COLO668 (cell line): Measurements from ENCODE around the gene CHD5.
"Not testable (repeated sequence)": the region's sequence is repeated elsewhere in the genome, so short reads cannot be mapped to it uniquely, and the experiment has no call there.

Experiments used
- DNase-seq: peaks from one replicate; lab custom pipeline; 2025; ENCODE audit not compliant: unreplicated experiment; lab: John Stamatoyannopoulos, UW

CHD5 gene

DNA sequence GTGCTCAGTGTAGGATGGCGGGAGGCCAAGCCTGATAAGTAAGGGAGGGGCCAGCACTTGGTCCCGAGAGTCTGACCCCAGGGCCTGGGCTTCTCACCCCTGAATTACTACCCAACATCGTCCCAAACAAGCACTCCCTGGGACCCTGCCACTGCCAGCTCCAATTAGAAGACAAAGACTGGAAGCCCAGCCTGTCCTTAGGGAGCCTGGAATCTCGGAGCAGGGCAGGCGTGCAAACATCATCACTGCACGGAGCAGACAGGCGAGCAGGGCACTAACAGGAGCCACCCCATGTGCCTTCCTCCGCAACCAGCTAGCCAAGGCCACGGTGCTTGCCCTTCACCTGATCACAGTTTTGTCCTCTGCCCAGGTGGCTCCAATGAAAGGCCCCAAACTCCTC lies 111.2 kb downstream of the CHD5 start:
- no peak for DNase-seq

- DNase-seq: no peak
These were observed 112.0 kb downstream of the CHD5 start for GRCh38 chr1:6068073-6068472.

GRCh38 chr1:6066680-6067079 lies 113.4 kb downstream of the CHD5 start:
- no peak for DNase-seq

DNA sequence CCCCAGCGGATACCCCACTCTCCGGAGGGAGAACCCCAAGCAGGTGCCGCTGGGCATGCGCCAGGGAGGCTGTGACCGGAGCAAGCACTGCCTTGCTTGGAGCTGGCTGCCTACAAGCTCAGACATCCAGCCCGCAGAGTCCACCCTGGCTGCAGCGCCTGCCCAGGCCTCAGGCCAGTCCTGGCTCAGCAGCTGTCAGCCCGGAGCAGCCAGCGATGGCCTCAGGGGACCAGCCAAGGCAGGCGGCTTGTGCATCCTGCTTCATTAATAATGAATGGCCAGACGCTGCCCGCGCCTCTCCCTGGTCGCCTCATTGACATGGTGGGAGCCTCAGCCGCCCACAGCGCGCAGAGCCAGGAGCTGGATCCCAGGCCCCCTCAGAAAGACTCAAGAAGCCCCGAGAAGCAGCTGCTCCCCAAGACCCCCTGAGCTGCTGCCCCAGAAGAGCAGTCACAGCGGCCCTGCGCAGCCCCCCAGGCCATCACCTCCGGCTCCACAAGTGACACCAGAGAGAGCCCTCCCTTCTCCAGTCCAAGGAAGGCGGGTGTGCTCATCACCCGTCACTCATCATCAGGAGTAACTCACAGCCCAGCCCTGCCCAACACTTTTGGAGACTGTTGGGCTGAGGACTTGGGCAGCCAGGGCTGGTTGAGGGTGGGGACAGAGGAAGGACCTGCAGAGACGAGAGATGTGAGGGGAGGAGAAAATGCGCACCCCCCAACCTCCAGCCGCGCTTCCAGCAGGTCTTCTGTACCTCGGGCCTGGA lies 114.8 kb downstream of the CHD5 start:
- no peak for DNase-seq

DNA sequence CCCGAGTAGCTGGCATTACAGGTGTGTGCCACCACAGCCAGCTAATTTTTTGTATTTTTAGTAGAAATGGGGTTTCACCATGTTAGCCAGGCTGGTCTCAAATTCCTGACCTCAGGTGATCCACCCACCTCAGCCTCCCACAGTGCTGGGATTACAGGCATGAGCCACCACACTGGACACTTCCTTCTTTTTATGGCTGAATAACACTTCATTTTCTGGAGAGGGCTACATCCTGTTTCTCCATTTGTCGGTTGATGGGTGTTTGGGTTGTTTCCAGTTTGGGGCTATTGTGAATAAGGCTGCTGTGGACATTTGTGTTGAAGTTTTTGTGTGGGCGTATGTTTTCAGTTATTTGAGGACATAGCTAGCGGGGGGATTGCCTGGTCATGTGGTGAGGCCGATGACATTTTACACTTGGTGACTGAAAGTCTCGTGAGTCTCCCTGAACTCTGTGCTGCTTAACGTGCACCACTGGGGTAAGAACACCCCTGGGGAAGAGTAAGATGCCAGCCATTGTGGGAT lies 116.5 kb downstream of the CHD5 start:
- not testable (repeated sequence) for DNase-seq

DNA sequence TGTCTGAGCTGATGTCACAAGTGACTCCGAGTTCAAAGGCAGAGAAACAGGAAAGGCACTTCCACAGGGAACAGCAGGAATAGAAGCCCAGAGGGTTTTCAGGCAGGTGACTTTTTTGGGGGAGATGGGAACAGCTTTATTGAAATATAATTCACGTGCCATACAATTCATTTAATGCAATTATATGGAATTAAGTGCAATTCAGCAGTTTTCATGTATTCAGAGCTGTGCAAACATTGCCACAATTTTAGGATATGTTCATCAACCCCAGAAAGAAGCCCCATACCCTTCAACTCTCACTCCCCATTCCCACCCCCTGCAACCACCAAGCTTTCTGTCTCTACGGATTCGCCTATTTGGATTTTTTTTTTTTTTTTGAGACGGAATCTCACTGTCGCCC lies 117.5 kb downstream of the CHD5 start:
- no peak for DNase-seq

- DNase-seq: no peak
These were observed 120.3 kb downstream of the CHD5 start for GRCh38 chr1:6059866-6060265.

DNA sequence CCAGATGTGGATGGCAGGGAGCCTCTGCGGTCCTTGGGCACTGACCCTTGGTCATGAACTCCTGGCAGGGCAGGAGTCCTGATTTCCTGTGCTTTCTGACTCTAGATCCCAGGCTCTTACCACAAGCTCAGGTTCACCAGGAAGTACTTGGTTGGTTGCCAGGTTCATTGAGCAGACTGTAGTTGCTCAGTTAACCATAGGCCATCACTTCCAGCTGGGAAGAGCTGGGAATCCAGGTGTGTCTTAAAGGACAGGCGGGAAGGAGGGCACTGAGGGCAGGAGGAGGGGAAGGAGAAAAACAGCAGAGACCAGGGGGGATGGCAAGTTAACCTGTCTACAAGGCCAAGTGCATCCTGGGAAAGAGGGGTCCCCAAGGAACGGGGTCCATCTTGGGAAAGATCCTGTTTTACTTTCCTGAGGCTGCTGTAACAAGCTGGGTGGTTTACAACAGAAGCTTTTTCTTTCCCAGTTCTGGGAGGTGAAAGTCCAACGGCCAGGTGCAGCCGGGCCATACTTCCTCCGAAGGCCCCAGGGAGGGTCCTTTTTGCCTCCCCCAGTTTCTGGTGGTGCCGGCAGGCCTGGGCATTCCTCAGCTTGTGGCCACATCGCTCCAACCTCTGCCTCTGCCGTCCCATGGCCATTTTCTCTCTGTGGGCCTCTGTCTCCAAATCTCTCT lies 122.8 kb downstream of the CHD5 start:
- no peak for DNase-seq

DNA sequence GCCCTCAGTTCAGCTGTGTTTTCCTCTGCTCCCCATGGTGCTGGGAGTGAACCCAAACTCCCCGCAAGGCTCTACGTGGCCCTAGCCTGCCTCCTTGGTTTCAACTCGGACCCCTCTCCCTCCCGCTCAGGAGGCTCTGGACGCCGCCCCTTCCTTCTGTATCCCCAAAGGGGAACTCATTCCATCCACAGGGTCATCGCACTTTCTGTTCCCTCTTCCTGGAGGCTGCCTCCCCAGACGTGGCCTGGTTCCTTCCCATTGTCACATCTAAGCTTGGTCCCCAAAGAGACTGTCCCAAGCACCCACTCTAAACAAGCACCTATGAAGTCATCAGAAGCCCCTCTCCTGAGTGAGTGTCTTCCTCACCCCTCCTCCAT lies 123.6 kb downstream of the CHD5 start:
- no peak for DNase-seq

- no peak for DNase-seq
These were observed 125.5 kb downstream of the CHD5 start for GRCh38 chr1:6054596-6054995.

GRCh38 chr1:6053206-6053546 lies 126.9 kb downstream of the CHD5 start:
- no peak for DNase-seq

DNA sequence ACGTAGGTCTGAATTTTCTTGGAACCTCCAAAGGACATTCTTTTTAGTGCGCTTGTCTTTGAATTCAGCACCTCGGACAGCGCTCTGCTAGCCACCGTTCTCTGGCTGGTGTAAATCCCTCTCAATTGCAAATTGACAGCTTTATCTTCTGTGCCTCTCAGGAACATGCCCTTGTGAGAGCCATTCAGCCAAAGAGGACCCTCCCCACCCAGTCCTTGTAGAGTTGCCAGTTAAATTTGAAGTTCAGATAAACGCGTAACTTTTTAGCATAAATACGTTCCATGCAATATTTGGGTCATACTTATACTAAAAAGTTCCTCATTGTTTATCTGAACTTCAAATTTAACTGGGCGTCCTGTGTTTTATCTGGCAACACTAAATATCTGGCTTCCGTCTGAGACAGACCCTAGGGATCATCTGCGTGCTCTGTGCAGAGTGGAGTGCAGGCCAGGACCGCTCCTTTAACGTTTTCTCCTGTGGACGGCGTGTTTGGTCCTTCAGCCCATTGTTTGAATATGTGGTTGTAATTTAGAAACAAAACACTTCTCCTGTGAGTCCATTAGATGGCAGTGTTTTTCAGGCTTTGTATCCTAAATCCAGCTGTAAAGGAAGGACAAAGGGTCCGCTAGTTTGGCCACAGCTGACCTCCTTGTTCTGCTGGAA lies 127.4 kb downstream of the CHD5 start:
- DNase-seq: no peak
